ENCODE measurements around the gene RPL10A.

Gene RPL10A

DNA sequence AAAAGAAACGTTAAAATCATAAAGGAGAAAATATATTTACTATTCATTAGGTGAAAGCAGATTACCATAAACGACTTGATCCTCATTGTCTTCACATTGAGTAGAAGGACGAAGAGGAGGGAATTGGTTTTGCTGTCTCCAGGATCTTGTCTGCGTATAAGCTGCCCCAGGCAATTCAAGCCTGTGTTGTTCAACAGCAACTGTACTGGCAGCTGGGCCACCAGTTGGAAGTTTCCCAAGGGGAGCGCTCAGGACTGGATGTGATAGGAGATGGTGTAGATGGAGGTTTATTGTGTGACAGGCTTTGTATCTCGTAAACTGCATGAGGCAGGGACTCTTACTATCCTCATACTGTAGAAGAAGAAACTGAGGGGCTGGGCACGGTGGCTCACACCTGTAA, 20.0 kb upstream of the RPL10A start:
- DNase-seq (ENCODE audit: low read depth) = no peak

- DNase-seq (ENCODE audit: low read depth) = no peak
Observed at GRCh38 chr6:35449287-35449881, 18.8 kb upstream of the RPL10A start.

- DNase-seq (ENCODE audit: low read depth) = no peak
Observed at GRCh38 chr6:35451354-35452182, 16.6 kb upstream of the RPL10A start.

DNA sequence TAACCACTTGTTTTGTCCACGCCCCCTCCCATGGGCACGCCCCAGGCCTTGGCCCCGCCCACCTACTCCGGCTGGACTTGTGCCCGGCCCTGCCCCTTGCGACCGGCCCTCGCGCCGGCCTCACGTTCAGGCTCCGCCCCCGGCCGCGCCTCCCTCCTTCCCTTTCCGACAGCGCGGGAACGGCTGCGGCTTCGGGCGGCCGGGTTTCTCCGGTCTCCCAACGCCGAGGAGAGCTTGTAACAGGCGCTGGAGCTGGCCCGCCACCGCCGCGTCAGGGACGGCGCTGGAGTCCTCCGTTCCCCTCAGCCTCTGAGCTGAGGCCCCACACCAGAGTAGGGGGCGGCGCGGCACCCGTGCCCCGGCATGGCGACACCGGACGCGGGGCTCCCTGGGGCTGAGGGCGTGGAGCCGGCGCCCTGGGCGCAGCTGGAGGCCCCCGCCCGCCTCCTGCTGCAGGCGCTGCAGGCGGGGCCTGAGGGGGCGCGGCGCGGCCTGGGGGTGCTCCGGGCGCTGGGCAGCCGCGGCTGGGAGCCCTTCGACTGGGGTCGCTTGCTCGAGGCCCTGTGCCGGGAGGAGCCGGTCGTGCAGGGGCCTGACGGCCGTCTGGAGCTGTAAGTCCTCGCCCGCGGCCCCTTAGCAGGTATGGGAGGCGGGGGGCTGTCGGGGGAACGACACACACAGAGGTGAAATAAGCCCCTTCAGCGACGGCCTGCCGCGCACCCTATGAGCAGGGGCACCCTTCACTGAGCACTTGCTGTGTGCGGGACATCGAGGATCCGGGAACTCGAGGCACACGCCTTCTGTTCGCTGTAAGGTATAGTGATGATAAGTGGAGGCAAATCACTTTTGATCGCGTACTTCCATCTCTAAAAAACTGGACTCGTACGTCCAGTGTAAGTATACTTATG, 15.8 kb upstream of the RPL10A start, which contains the start of gene FANCE:
TSS of gene FANCE (plus strand) at position 156 of the 908 bp plus-strand sequence. CDS start at position 364, 208 bp downstream.
- DNase-seq (ENCODE audit: low read depth) = peak; percentile 73

DNA sequence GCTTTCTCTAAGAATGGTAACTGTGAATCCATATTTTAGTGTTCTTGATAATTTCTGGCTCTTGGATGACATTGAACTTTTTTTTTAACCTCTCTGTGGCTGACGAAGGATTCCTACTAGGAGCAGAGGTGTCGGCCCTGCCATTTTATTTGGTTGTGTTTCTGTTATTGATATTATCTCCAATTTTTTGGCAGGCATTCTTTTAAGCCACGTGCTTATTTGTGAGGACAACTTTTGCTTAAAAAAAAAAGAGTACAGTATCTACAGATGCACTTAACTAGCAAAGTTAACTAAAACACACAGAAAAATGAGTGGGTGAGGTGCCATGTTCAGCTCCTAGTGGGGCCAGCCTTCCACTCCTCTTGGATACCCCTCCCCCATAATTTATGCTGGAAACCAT, 15.0 kb upstream of the RPL10A start:
- no peak for DNase-seq (ENCODE audit: low read depth)

DNA sequence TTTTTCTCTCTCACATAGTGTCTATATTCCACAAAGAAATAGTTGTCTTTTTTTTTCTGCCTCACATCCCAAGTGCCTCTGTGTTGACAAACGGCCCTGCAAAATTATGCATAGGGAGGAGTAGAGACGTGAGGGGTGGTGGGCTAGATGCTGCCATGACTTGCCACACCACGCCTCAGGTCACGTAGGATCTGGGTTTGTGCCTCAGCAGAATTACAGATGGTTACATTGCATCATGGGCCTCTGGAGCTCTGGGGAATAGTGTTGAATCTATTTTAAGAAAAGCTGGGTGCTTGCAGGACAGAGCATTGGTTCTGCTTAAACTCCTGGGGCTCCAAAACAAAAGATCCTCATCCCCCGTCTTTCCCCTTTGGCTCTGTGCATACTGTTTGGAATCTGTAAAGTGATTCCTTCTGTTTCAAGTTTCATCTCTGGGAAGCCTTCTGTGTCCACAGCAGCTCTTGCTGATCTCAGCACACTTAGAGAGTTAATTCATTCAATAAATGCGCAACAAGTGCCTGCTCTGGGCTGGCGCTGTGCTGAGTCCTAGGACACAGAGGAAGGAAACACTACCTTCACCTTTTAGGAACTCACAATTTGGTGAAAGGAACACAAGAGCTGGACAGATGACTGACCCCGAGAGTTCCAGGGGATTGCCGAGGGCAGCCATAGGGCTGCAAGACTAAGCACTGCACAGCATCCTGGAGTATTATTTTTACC, 13.7 kb upstream of the RPL10A start:
- no peak for DNase-seq (ENCODE audit: low read depth)

DNA sequence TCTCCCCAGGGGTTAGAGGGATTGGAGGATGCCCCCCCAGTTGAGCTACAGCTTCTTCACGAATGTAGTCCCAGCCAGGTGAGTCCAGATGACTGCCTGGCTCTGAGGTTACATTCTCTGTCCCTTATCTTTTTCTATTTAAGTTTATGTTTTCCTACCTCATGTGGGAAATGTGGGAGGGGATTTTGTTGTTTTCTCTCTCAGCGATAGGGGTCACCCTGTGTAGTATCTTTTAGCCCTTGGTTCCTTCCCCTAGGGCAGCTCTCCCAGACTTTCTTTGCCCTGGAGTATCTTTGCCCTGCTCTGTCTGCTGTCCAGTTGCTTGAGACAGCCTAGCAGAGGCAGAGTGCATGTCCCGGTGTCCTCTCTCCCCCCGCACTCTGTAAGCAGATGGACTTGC, 10.3 kb upstream of the RPL10A start:
- DNase-seq (ENCODE audit: low read depth) = no peak

GRCh38 chr6:35461270-35461669, 6.9 kb upstream of the RPL10A start:
- DNase-seq (ENCODE audit: low read depth) = no peak

GRCh38 chr6:35463292-35463691, 4.9 kb upstream of the RPL10A start:
- DNase-seq (ENCODE audit: low read depth) = no peak

DNA sequence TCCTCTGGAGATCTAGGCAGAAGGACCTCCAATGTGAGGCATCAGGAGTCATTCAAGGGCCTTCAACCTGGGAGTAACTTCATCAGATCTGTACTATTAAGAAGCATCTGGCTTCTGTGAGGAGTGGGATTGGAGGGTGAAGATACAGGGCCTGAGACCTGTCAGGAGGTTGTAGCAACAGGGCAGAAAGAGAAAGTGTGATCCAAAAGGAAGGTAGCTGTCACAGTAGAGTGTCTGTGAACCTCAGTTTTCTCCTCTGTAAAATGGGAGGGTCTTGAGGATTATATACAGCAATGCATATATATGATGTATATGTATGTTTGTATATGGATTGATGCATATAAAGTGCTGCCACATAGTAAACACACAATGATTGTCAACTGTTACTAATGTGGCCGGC, 2.6 kb upstream of the RPL10A start:
- no peak for DNase-seq (ENCODE audit: low read depth)

DNA sequence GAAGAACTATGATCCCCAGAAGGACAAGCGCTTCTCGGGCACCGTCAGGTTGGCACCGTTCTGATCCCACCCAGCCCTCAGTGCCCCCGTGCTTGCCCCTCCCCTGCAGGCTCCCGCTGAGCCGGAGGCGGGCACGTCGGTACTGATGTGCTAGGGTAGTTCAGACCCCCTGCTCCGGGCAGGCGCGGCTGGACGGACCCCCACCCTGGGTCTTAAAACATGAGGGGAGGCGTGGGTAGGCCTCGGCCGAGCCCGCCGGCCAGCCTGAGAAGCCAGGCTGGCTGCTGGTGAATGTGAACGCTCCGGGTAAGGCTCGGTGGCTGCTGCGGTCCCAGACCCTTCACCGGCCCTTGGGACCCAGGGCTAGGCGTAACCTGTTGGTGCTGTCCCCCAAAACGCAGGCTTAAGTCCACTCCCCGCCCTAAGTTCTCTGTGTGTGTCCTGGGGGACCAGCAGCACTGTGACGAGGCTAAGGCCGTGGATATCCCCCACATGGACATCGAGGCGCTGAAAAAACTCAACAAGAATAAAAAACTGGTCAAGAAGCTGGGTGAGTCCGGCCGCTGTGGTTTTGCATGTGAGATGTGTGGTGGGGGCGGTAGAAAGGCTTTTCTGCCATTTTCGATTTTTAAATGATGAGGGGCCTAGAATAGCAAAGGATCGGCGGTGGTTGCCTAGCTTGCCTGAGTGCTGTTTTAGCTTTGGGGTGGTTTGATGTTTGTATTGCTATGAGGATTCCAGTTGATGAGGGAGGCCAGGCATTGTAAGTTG, 964 bp downstream of the RPL10A start:
- DNase-seq (ENCODE audit: low read depth) = no peak

DNA sequence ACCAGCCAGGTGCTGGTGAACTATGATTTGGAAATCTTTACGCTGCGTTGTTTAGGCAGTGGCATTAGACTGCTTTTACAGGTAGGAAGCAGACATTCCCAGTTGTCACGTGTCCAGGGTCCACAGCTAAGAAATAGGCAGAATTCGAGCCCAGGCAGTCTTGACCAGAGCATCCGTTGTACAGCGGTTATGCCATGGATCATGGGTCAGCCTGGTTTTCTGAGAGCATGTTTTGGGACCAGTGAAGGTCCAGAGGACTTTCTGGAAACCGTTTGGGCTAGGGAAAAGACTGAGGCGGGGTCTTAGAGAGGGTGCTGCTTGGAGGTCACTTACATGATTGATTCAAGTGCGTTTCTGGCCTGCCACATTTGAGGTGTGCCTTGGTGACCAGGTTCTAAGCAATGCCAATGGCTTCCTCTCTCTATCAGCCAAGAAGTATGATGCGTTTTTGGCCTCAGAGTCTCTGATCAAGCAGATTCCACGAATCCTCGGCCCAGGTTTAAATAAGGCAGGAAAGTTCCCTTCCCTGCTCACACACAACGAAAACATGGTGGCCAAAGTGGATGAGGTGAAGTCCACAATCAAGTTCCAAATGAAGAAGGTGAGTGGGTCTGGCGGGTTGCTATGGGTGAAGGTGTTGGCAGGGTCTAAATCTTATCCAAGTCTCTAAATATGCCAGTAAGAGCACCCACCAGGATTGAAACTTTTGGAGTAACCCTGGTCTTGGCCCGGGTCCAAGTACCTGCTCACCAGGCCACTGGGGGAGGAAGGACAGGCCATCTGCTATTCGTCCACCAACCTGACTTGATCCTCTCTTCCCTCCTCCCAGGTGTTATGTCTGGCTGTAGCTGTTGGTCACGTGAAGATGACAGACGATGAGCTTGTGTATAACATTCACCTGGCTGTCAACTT, 1.8 kb downstream of the RPL10A start:
- no peak for DNase-seq (ENCODE audit: low read depth)

GRCh38 chr6:35470663-35471120, 2.5 kb downstream of the RPL10A start:
- DNase-seq (ENCODE audit: low read depth) = no peak

DNA sequence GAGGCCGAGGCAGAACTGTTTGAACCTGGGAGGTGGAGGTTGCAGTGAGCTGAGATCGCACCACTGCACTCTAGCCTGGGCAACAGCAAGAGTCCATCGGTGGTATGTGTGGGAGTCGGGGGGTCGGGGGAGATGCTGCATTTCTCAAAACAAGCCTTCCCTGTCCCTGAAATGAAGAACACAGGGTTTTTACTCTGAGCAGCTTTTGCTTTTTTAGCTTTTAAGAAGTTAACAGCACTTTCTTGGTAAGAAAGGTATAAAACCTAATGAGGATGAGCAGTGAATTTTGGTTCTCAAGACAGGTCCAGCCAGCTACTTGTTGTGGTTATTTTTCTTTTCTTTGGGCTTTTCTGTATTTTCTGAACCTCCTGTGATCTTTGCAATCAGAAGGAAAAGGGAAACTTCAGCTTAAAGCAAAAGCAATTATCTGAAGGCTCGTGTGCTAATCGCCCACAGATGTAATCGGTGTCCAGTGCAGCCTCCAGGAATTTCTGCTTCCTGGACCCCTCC, 3.7 kb downstream of the RPL10A start:
- no peak for DNase-seq (ENCODE audit: low read depth)

DNA sequence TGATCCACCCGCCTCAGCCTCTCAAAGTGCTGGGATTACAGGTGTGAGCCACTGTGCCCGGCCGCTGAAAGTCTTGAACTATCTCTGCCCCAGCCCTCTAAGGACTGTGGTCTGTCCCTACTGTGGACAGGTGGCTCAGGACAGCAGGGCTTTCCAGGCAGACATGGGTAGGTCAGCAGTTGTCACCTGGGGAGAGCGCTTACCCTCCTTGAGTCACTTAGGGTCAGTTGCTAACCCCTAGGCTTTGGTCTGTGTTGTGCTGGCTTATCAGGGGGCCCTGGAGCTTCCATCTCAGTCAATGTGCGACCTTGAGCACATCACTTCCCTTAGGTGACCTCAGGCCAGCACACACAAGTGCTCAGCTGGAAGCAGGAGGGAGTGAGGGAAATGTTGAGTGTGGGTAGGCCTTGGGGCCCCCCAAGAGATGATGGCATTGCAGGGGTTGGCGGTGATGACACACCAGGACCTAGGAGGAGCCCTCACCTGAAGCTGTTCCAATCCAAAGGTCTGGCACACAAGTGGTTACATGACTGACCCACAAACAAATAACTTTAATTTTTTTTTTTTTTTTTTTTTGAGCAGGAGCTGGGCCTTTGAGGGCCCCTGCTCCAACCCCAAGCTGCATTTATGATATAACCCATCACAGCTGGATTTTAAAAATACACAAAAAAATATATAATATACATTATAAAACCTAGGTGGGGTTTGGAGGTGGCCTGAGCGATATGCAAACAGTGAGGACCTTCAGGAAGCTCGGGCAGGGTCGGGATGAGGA, 5.1 kb downstream of the RPL10A start:
- no peak for DNase-seq (ENCODE audit: low read depth)

DNA sequence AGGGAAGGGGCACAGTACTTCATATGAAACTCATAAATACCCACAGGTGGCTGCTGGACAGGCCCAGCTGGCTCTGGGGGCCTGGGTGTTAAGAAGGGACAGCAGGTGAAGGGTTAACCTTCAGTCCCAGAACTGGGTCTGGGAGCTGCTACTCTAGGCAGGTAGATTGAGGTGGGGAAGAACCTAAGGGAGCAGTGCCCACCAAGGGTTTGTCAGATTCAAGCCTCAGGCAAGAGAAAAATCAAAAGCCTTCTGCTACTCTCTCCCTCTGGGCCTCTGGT, 5.6 kb downstream of the RPL10A start:
- DNase-seq (ENCODE audit: low read depth) = no peak

- no peak for DNase-seq (ENCODE audit: low read depth)
Observed at GRCh38 chr6:35474131-35474941, 6.1 kb downstream of the RPL10A start.

DNA sequence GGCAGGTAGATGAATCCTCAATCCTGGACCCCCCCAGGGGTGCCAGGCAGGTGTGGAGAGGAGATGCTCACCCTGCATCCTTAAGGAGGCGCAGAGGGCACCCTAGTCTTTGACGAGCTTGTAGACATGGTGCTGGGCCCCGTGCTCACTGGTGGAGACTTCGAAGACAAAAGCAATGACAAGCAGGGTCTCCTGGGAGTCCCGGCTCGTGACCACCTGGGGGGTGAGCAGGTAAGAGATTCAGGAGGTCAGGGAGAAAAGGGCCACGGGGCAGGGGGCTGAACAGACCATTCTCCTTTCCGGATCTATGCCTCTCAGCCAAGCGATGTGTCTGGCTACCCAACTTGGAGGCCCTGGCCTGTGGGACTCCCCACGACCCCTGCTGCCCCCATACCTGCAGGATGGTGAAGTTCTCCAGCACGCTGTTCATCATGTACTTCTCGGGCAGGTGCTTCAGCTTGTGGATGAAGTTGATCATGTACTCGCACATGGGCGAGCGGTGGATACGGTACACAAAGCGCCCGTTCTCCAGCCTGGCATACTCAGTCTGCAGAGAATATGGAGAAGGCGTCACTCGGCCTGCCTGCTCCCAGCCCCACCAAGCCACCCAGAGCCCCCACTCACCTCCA, 6.9 kb downstream of the RPL10A start:
- DNase-seq (ENCODE audit: low read depth) = no peak

Measured in T follicular helper cell (primary cell).